ENCODE results near the gene NPHS2. TPM values are rescaled to one million over a fixed set of nuclear protein-coding genes. Genes with fewer than 3 reads are reported as not detected.

Gene NPHS2
- total RNA-seq, 1 experiment from 2014 or later = not detected

- no peak for DNase-seq
- CTCF ChIA-PET = no interaction called here
- H3K9me3 ChIP-seq (ENCODE audit: insufficient read depth, low read depth) = no peaks in the 10 kb centered on the region
- no peaks in the 10 kb centered on the region for H3K36me3 ChIP-seq (ENCODE audit: low read depth)
- no TSS peak for BruUV-seq (replicated peaks)
- H2AFZ ChIP-seq = no peak overlapping the region
- no peak overlapping the region for H3K4me2 ChIP-seq
- H4K20me1 ChIP-seq (ENCODE audit: insufficient read depth) = no peaks in the 10 kb centered on the region
- intact Hi-C loops (cut with micrococcal nuclease; ENCODE audit: unreplicated experiment) = loop anchor here (10.0 kb wide), 1 partner anchor 1056 kb away; no protein-coding TSS in a partner anchor
- H3K4me1 ChIP-seq (replicated peaks; ENCODE audit: insufficient read depth) = no peaks in the 10 kb centered on the region
- POLR2A ChIA-PET (ENCODE audit: unreplicated experiment) = no interaction called here
- no peaks in the 10 kb centered on the region for H3K79me2 ChIP-seq (ENCODE audit: low read depth)
- H3K4me3 ChIP-seq = no peak overlapping the region
- H3K27me3 ChIP-seq (ENCODE audit: insufficient read depth, low read depth) = peaks cover 14% of the 10 kb centered on the region; the same call in 1 of the 2 replicates
- H3K27ac ChIP-seq = no peak overlapping the region
- TF ChIP-seq EZH2 (IDR thresholded peaks at IDR 0.05; ENCODE audit: low read depth) = no peak
- no peak for TF ChIP-seq CTCF (conservative IDR thresholded peaks at IDR 0.05)
- no peaks in the 10 kb centered on the region for H3K9me2 ChIP-seq (ENCODE audit: insufficient read depth)
- H3F3A ChIP-seq (ENCODE audit: insufficient read depth, low read depth) = no peaks in the 10 kb centered on the region
Observed at GRCh38 chr1:179591253-179591591, 15.5 kb upstream of the NPHS2 start.

GRCh38 chr1:179590671-179591070 lies 14.9 kb upstream of the NPHS2 start:
- intact Hi-C loops (cut with micrococcal nuclease; ENCODE audit: unreplicated experiment) = loop anchor here (10.0 kb wide), 1 partner anchor 1056 kb away; no protein-coding TSS in a partner anchor
- DNase-seq = no peak
- Histone ChIP-seq H3K27me3 (ENCODE audit: insufficient read depth, low read depth) (peaks cover 19% of the 10 kb centered on the region; the same call in 1 of the 2 replicates), H3F3A (ENCODE audit: insufficient read depth, low read depth) (no peaks in the 10 kb centered on the region), H3K4me3 (no peak overlapping the region), H2AFZ (no peak overlapping the region), H3K4me2 (no peak overlapping the region), H3K9me3 (ENCODE audit: insufficient read depth, low read depth) (no peaks in the 10 kb centered on the region), H3K27ac (no peak overlapping the region), H4K20me1 (ENCODE audit: insufficient read depth) (no peaks in the 10 kb centered on the region), H3K9me2 (ENCODE audit: insufficient read depth) (no peaks in the 10 kb centered on the region), H3K79me2 (ENCODE audit: low read depth) (no peaks in the 10 kb centered on the region), H3K36me3 (ENCODE audit: low read depth) (no peaks in the 10 kb centered on the region), H3K4me1 (replicated peaks; ENCODE audit: insufficient read depth) (no peaks in the 10 kb centered on the region)
- CTCF ChIA-PET = interaction anchor here (0.6 kb wide), 1 partner anchor 151 kb away, joined by 4 read pairs; no protein-coding TSS in a partner anchor
- TF ChIP-seq EZH2 (IDR thresholded peaks at IDR 0.05; ENCODE audit: low read depth) = no peak
- POLR2A ChIA-PET (ENCODE audit: unreplicated experiment) = no interaction called here
- no TSS peak for BruUV-seq (replicated peaks)

DNA sequence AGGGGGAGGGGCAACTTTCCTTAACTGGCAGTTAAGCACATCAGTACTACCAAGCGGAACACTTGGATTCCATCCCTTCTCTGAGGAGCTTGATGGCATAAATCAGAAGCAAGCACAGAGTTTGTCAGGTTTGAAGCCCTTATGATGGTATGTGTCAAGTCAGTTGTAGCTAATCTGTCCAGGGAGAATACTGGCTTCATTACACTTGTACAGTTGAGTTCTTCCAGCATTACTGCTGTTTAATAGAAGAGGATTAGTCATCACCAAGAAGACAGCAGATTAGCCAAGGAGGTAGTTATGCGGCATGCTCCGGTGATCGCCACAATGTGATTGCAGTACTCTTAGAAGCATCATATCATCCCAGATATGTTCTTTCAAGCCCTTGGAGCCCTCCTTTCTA lies 13.8 kb upstream of the NPHS2 start:
- Histone ChIP-seq H3K27me3 (ENCODE audit: insufficient read depth, low read depth) (peaks cover 29% of the 10 kb centered on the region), H3K9me2 (ENCODE audit: insufficient read depth) (no peaks in the 10 kb centered on the region), H3K36me3 (ENCODE audit: low read depth) (no peaks in the 10 kb centered on the region), H3K4me3 (no peak overlapping the region), H3K9me3 (ENCODE audit: insufficient read depth, low read depth) (no peaks in the 10 kb centered on the region), H3K79me2 (ENCODE audit: low read depth) (no peaks in the 10 kb centered on the region), H4K20me1 (ENCODE audit: insufficient read depth) (no peaks in the 10 kb centered on the region), H3F3A (ENCODE audit: insufficient read depth, low read depth) (no peaks in the 10 kb centered on the region), H2AFZ (no peak overlapping the region), H3K4me1 (replicated peaks; ENCODE audit: insufficient read depth) (no peaks in the 10 kb centered on the region), H3K27ac (no peak overlapping the region), H3K4me2 (no peak overlapping the region)
- ChIA-PET CTCF (no interaction called here), POLR2A (ENCODE audit: unreplicated experiment) (no interaction called here)
- BruUV-seq (replicated peaks) = no TSS peak
- DNase-seq = no peak
- intact Hi-C loops (cut with micrococcal nuclease; ENCODE audit: unreplicated experiment) = no loop called here
- TF ChIP-seq EZH2 (IDR thresholded peaks at IDR 0.05; ENCODE audit: low read depth) (no peak), CTCF (conservative IDR thresholded peaks at IDR 0.05) (no peak)

DNA sequence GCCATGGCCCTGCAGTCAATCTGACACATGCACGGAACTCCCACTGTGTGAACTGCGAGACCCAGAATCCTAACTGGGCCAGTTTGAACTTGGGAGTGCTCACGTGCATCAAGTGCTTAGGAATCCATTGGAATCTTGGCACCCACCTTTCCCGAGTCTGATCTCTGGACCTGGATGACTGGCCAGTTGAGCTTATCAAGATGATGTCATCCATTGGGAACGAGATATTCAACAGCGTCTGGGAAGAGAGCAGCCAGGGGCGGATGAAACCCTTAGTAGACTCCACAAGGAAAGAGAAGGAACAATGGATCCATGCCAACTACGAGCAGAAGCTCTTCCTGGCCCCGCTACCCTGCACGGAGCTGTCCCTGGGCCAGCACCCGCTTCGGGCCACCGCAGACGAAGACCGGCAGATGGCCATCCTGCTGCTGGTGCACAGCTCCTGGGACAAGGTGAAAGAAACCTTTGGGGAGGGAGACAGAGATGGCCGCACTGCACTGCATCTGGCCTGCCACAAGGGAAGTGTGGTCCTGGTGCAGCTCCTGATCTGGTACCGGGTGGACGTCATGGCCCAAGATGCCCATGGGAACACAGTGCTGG lies 12.8 kb upstream of the NPHS2 start:
- Histone ChIP-seq H3K79me2 (ENCODE audit: low read depth) (no peaks in the 10 kb centered on the region), H3K9me3 (ENCODE audit: insufficient read depth, low read depth) (no peaks in the 10 kb centered on the region), H4K20me1 (ENCODE audit: insufficient read depth) (no peaks in the 10 kb centered on the region), H3K27me3 (ENCODE audit: insufficient read depth, low read depth) (peaks cover 31% of the 10 kb centered on the region), H3K4me2 (no peak overlapping the region), H3K27ac (no peak overlapping the region), H3K9me2 (ENCODE audit: insufficient read depth) (no peaks in the 10 kb centered on the region), H3K4me1 (replicated peaks; ENCODE audit: insufficient read depth) (no peaks in the 10 kb centered on the region), H3F3A (ENCODE audit: insufficient read depth, low read depth) (no peaks in the 10 kb centered on the region), H3K4me3 (no peak overlapping the region), H3K36me3 (ENCODE audit: low read depth) (no peaks in the 10 kb centered on the region), H2AFZ (no peak overlapping the region)
- DNase-seq = no peak
- CTCF ChIA-PET = no interaction called here
- no TSS peak for BruUV-seq (replicated peaks)
- POLR2A ChIA-PET (ENCODE audit: unreplicated experiment) = no interaction called here
- intact Hi-C loops (cut with micrococcal nuclease; ENCODE audit: unreplicated experiment) = no loop called here
- no peak for TF ChIP-seq EZH2 (IDR thresholded peaks at IDR 0.05; ENCODE audit: low read depth)
- TF ChIP-seq CTCF (conservative IDR thresholded peaks at IDR 0.05) = no peak
